Endothelial cell of umbilical vein (primary cell): ENCODE measurements around the gene FZD10. TPM values are rescaled to one million over a fixed set of nuclear protein-coding genes. Genes with fewer than 3 reads are reported as not detected.

Source experiments
- BruUV-seq: library from RNA; stranded (reverse); fragments of 400-500 nt; replicated peaks from 2 replicates; lab custom pipeline; 2021; lab: Mats Ljungman, UMichigan
- CTCF ChIA-PET: fragments of 300-600, 350-600 bp; sonication (Branson Sonifier 250); formaldehyde crosslinking; loops from one replicate; lab custom pipeline; 2021; ENCODE audit warnings: antibody characterized with exemption, inconsistent platforms; lab: Charles Lee
- POLR2A ChIA-PET: fragments of 300-600, 350-600 bp; sonication (Branson Sonifier 250); formaldehyde crosslinking; loops from one replicate; lab custom pipeline; 2021; ENCODE audit warnings: antibody characterized with exemption, inconsistent platforms; lab: Charles Lee
- DNase-seq: peaks from one replicate; pipeline ENCODE4 v3.0.0-alpha.2; 2011; ENCODE audit warnings: low read depth, low spot score
- FAIRE-seq: peaks from 2 replicates; lab custom pipeline; 2011; peaks lifted over from hg19 to GRCh38; lab: Jason Lieb, UNC
- H2AFZ ChIP-seq: 2 replicates; pipeline ENCODE4 v1.6.0; 2012; ENCODE audit warnings: low read depth, low read length, control low read depth, inconsistent platforms
- H3K27ac ChIP-seq: 2 replicates; pipeline ENCODE4 v1.5.1; 2011; ENCODE audit warnings: low read depth, mild to moderate bottlenecking, control low read depth, low read length, moderate library complexity; ENCODE audit not compliant: insufficient read depth
- H3K27me3 ChIP-seq, 2 experiments: 2 replicates each; pipeline versions ENCODE4 v1.6.0 to v1.6.1; 2011; ENCODE audit warnings: low read length in 2 of 2, mixed read lengths in 1 of 2; ENCODE audit not compliant: control insufficient read depth in 2 of 2, insufficient read depth in 2 of 2
- H3K36me3 ChIP-seq, 2 experiments: 2 replicates in 1 of 2; 3 replicates in 1 of 2; pipeline ENCODE4 v1.5.1; 2011; ENCODE audit warnings: low read length in 2 of 2, mild to moderate bottlenecking in 1 of 2, moderate library complexity in 1 of 2; ENCODE audit not compliant: control insufficient read depth in 2 of 2, insufficient read depth in 2 of 2; ENCODE audit errors: extremely low read depth in 1 of 2
- H3K4me1 ChIP-seq: 3 replicates; pipeline ENCODE4 v1.5.1; 2011; ENCODE audit warnings: mild to moderate bottlenecking, low read length; ENCODE audit not compliant: control insufficient read depth, insufficient read depth; ENCODE audit errors: extremely low read depth
- H3K4me2 ChIP-seq: 2 replicates; pipeline ENCODE4 v1.6.1; 2011; ENCODE audit warnings: low read length, control low read depth, mixed read lengths; ENCODE audit not compliant: insufficient read depth
- H3K4me3 ChIP-seq, 3 experiments: fragments of 200-600 bp in 1 of 3; sonication (generic), shearing (Covaris generic) in 1 of 3; replicated peaks in 1 of 3; 2 replicates each; pipeline ENCODE4 v1.5.1; 2011 to 2016; ENCODE audit warnings: control low read depth in 3 of 3, low read length in 3 of 3, mild to moderate bottlenecking in 2 of 3, inconsistent platforms in 1 of 3, low read depth in 1 of 3, moderate library complexity in 1 of 3; ENCODE audit not compliant: insufficient read depth in 1 of 3
- H3K79me2 ChIP-seq: 2 replicates; pipeline ENCODE4 v1.6.0; 2012; ENCODE audit warnings: low read length, inconsistent platforms; ENCODE audit not compliant: control insufficient read depth, insufficient read depth
- H3K9ac ChIP-seq: replicated peaks from 2 replicates; pipeline ENCODE3; 2011; ENCODE audit warnings: low read length, control low read depth; ENCODE audit not compliant: insufficient read depth; ENCODE audit errors: extremely low read depth
- H3K9me1 ChIP-seq: replicated peaks from 3 replicates; pipeline ENCODE4 v1.6.0; 2011; ENCODE audit warnings: mild to moderate bottlenecking, low read length; ENCODE audit not compliant: control insufficient read depth, insufficient read depth; ENCODE audit errors: extremely low read depth
- H3K9me3 ChIP-seq: replicated peaks from 2 replicates; pipeline ENCODE4 v1.5.1; 2012; ENCODE audit warnings: low read length, inconsistent platforms; ENCODE audit not compliant: control insufficient read depth, insufficient read depth
- H4K20me1 ChIP-seq: replicated peaks from 2 replicates; pipeline ENCODE3; 2011; ENCODE audit warnings: mild to moderate bottlenecking, low read length; ENCODE audit not compliant: control insufficient read depth, insufficient read depth; ENCODE audit errors: extremely low read depth
- EZH2 ChIP-seq: IDR thresholded peaks from 2 replicates; pipeline ENCODE4 v1.6.1; 2012; ENCODE audit warnings: borderline replicate concordance, low read depth, mild to moderate bottlenecking, moderate library complexity, low read length, inconsistent platforms; ENCODE audit not compliant: severe bottlenecking
- FOS ChIP-seq: IDR thresholded peaks from 2 replicates; pipeline ENCODE4 v1.6.1; 2011; ENCODE audit warnings: mild to moderate bottlenecking, low read length, moderate library complexity, borderline replicate concordance; ENCODE audit not compliant: insufficient read depth
- GATA2 ChIP-seq: IDR thresholded peaks from 2 replicates; pipeline ENCODE4 v1.7.0; 2011; ENCODE audit warnings: low read depth, mild to moderate bottlenecking, moderate library complexity, mixed read lengths, low read length; ENCODE audit not compliant: insufficient read length, insufficient read depth
- JUN ChIP-seq: IDR thresholded peaks from 2 replicates; pipeline ENCODE4 v1.6.1; 2011; ENCODE audit warnings: borderline replicate concordance, low read depth; ENCODE audit not compliant: insufficient read length, insufficient read depth
- MAX ChIP-seq: IDR thresholded peaks from 2 replicates; pipeline ENCODE4 v1.6.1; 2011; ENCODE audit not compliant: insufficient read depth, insufficient read length
- MYC ChIP-seq: IDR thresholded peaks from one replicate; pipeline ENCODE4 v1.6.1; 2011; ENCODE audit warnings: mild to moderate bottlenecking, low read depth, low read length
- dilution Hi-C: fragments of 300-500 bp; cut with MboI; formaldehyde crosslinking; loops from one replicate; pipeline ENCODE4 v1.15.0; 2019; ENCODE audit warnings: low sequenced_read_pairs; ENCODE audit not compliant: extremely low pct_ligation_motif_present
- intact Hi-C: fragments of 100-400 bp; cut with micrococcal nuclease; formaldehyde crosslinking; loops from one replicate; pipeline ENCODE4 v1.10.0; 2022
- polyA plus RNA-seq, 4 experiments: library from polyadenylated mRNA; depleted of rRNA in 3 of 4; stranded (reverse) in 3 of 4; unstranded in 1 of 4; fragments of >200 nt; gene quantifications; 2 replicates each; pipeline versions ENCODE4 v1.2.1 to v1.2.3, GENCODE V29; 2011 to 2012; ENCODE audit warnings: missing spikeins in 1 of 4
- total RNA-seq: library from RNA; stranded (reverse); gene quantifications from 2 replicates; pipeline ENCODE4 v1.2.3, GENCODE V29; 2021
- TF ChIP-seq, protein P1 (sequence below), 2 donors: IDR thresholded peaks; 1 replicate in 1 of 2; 2 replicates in 1 of 2; pipeline ENCODE4 v1.5.1; 2011; ENCODE audit warnings: low read length in 2 of 2, mild to moderate bottlenecking in 2 of 2, moderate library complexity in 2 of 2, control low read depth in 1 of 2, inconsistent platforms in 1 of 2, low read depth in 1 of 2; ENCODE audit not compliant: insufficient read depth in 1 of 2; ENCODE audit errors: extremely low read depth in 1 of 2

FZD10 gene
- total and polyA plus RNA-seq, 2 donors (not counting 3 experiments of a cell fraction or from before 2014, with no cell fraction given), result not detected

GRCh38 chr12:130154276-130155070 lies 7.8 kb upstream of the FZD10 start:
- ChIA-PET CTCF (no interaction called here), POLR2A (no interaction called here)
- TF ChIP-seq FOS (no peak), JUN (no peak)
- no peaks in the 10 kb centered on the region for H3K27me3 ChIP-seq
- no peaks in the 10 kb centered on the region for H4K20me1 ChIP-seq
- intact Hi-C loops (no loop called here), dilution Hi-C loops (no loop called here)
- H3K36me3 ChIP-seq, result no peaks in the 10 kb centered on the region
- H3K27ac ChIP-seq, result no peak overlapping the region
- no peaks in the 10 kb centered on the region for H3K9me1 ChIP-seq
- no peaks in the 10 kb centered on the region for H3K9me3 ChIP-seq
- no peaks in the 10 kb centered on the region for H3K79me2 ChIP-seq
- no peak overlapping the region for H2AFZ ChIP-seq
- no TSS peak for BruUV-seq
- H3K9ac ChIP-seq, result no peak overlapping the region
- H3K4me2 ChIP-seq, result no peak overlapping the region
- H3K4me1 ChIP-seq, result no peaks in the 10 kb centered on the region
- FAIRE-seq (no peak), DNase-seq (no peak)
- H3K4me3 ChIP-seq, result no peak overlapping the region

- FAIRE-seq, result no peak
- no peaks in the 10 kb centered on the region for H3K4me1 ChIP-seq
- no peak overlapping the region for H3K4me3 ChIP-seq
- no TSS peak for BruUV-seq
- H3K79me2 ChIP-seq, result no peaks in the 10 kb centered on the region
- no peaks in the 10 kb centered on the region for H3K9me3 ChIP-seq
- no peaks in the 10 kb centered on the region for H3K36me3 ChIP-seq
- no peak overlapping the region for H3K9ac ChIP-seq
- ChIA-PET POLR2A (no interaction called here), CTCF (no interaction called here)
- intact Hi-C loops (no loop called here), dilution Hi-C loops (no loop called here)
- no peak overlapping the region for H3K27ac ChIP-seq
- no peak overlapping the region for H3K4me2 ChIP-seq
- TF ChIP-seq MAX (no peak), GATA2 (no peak), EZH2 (no peak), MYC (no peak)
- TF ChIP-seq, protein P1, sequence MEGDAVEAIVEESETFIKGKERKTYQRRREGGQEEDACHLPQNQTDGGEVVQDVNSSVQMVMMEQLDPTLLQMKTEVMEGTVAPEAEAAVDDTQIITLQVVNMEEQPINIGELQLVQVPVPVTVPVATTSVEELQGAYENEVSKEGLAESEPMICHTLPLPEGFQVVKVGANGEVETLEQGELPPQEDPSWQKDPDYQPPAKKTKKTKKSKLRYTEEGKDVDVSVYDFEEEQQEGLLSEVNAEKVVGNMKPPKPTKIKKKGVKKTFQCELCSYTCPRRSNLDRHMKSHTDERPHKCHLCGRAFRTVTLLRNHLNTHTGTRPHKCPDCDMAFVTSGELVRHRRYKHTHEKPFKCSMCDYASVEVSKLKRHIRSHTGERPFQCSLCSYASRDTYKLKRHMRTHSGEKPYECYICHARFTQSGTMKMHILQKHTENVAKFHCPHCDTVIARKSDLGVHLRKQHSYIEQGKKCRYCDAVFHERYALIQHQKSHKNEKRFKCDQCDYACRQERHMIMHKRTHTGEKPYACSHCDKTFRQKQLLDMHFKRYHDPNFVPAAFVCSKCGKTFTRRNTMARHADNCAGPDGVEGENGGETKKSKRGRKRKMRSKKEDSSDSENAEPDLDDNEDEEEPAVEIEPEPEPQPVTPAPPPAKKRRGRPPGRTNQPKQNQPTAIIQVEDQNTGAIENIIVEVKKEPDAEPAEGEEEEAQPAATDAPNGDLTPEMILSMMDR (IDR thresholded peaks at IDR 0.05; ENCODE audit: extremely low read depth in 1 of 2, insufficient read depth in 1 of 2, low read depth in 1 of 2, low read length in 2 of 2), result no peak
- H2AFZ ChIP-seq, result no peak overlapping the region
- H3K27me3 ChIP-seq, result peaks cover 2 to 7% of the 10 kb centered on the region in 2 experiments
- H4K20me1 ChIP-seq, result no peaks in the 10 kb centered on the region
- no peak for DNase-seq
- no peaks in the 10 kb centered on the region for H3K9me1 ChIP-seq
Observed at GRCh38 chr12:130155416-130156073, 6.7 kb upstream of the FZD10 start.
